Fibroblast of lung (primary cell): Measurements from ENCODE around the gene ENTHD1. TPM values are rescaled to one million over a fixed set of nuclear protein-coding genes. Genes with fewer than 3 reads are reported as not detected.
"Not testable (repeated sequence)": the region's sequence is repeated elsewhere in the genome, so short reads cannot be mapped to it uniquely, and the experiment has no call there.

ENCODE experiments used
- DNase-seq, 2 donors: peaks; one replicate each; pipeline versions ENCODE4 v3.0.0 to v3.0.0-alpha.2; 2010; ENCODE audit warnings: low read depth in 2 of 2
- H2AFZ ChIP-seq: 2 replicates; pipeline ENCODE4 v1.5.1; 2012; ENCODE audit warnings: low read length, control low read depth, inconsistent platforms
- H3K27ac ChIP-seq: 2 replicates; pipeline ENCODE4 v1.5.1; 2011; ENCODE audit warnings: low read length, control low read depth; ENCODE audit not compliant: insufficient read depth
- H3K27me3 ChIP-seq: 2 replicates; pipeline ENCODE4 v1.5.1; 2011; ENCODE audit warnings: mild to moderate bottlenecking, low read length; ENCODE audit not compliant: control insufficient read depth, insufficient read depth
- H3K36me3 ChIP-seq: 2 replicates; pipeline ENCODE4 v1.5.1; 2011; ENCODE audit warnings: low read length; ENCODE audit not compliant: control insufficient read depth, insufficient read depth
- H3K4me1 ChIP-seq: 2 replicates; pipeline ENCODE4 v1.5.1; 2011; ENCODE audit warnings: low read length; ENCODE audit not compliant: control insufficient read depth, insufficient read depth; ENCODE audit errors: extremely low read depth
- H3K4me2 ChIP-seq: 2 replicates; pipeline ENCODE4 v1.5.1; 2011; ENCODE audit warnings: low read length, control low read depth; ENCODE audit not compliant: insufficient read depth; ENCODE audit errors: extremely low read depth
- H3K4me3 ChIP-seq, 4 experiments: fragments of 200-600 bp in 1 of 4; sonication (generic) in 1 of 4; replicated peaks in 1 of 4; 2 replicates each; pipeline ENCODE4 v1.5.1; 2011 to 2016; ENCODE audit warnings: low read length in 4 of 4, low read depth in 3 of 4, mild to moderate bottlenecking in 3 of 4, control low read depth in 2 of 4, inconsistent platforms in 1 of 4, mixed read lengths in 1 of 4; ENCODE audit not compliant: insufficient read depth in 1 of 4; ENCODE audit errors: control extremely low read depth in 1 of 4
- H3K79me2 ChIP-seq: 2 replicates; pipeline ENCODE4 v1.5.1; 2012; ENCODE audit warnings: mild to moderate bottlenecking, low read length, inconsistent platforms; ENCODE audit not compliant: control insufficient read depth, insufficient read depth
- H3K9ac ChIP-seq: 2 replicates; pipeline ENCODE4 v1.5.1; 2011; ENCODE audit warnings: mild to moderate bottlenecking, low read length, control low read depth; ENCODE audit not compliant: insufficient read depth
- H3K9me3 ChIP-seq: 2 replicates; pipeline ENCODE4 v1.5.1; 2012; ENCODE audit warnings: low read depth, low read length; ENCODE audit not compliant: control insufficient read depth, insufficient read depth
- H4K20me1 ChIP-seq: 2 replicates; pipeline ENCODE4 v1.5.1; 2011; ENCODE audit warnings: low read length; ENCODE audit not compliant: control insufficient read depth, insufficient read depth; ENCODE audit errors: extremely low read depth
- EZH2 ChIP-seq: IDR thresholded peaks from 2 replicates; pipeline ENCODE4 v1.5.1; 2012; ENCODE audit warnings: low read length, control low read depth, mild to moderate bottlenecking; ENCODE audit errors: missing control alignments
- polyA plus RNA-seq, 2 donors: library from polyadenylated mRNA; depleted of rRNA in 1 of 2; stranded (reverse) in 1 of 2; unstranded in 1 of 2; fragments of >200 nt; gene quantifications; 2 replicates each; pipeline ENCODE4 v1.2.1, GENCODE V29; 2011 to 2012; ENCODE audit warnings: missing spikeins in 1 of 2
- total RNA-seq: library from RNA; depleted of rRNA; stranded (reverse); fragments of >200 nt; gene quantifications from 2 replicates; pipeline ENCODE4 v1.2.1, GENCODE V29; 2014
- TF ChIP-seq, protein P1 (sequence below), 2 donors: IDR thresholded peaks in 1 of 2; conservative IDR thresholded peaks in 1 of 2; 1 replicate in 1 of 2; 2 replicates in 1 of 2; pipeline ENCODE4 v1.5.1; 2011 to 2012; ENCODE audit warnings: low read length in 2 of 2, control low read depth in 1 of 2, inconsistent platforms in 1 of 2, low read depth in 1 of 2, mild to moderate bottlenecking in 1 of 2

Gene ENTHD1
- total and polyA plus RNA-seq, 2 donors (not counting 1 experiment from before 2014, with no cell fraction given) = not detected

DNA sequence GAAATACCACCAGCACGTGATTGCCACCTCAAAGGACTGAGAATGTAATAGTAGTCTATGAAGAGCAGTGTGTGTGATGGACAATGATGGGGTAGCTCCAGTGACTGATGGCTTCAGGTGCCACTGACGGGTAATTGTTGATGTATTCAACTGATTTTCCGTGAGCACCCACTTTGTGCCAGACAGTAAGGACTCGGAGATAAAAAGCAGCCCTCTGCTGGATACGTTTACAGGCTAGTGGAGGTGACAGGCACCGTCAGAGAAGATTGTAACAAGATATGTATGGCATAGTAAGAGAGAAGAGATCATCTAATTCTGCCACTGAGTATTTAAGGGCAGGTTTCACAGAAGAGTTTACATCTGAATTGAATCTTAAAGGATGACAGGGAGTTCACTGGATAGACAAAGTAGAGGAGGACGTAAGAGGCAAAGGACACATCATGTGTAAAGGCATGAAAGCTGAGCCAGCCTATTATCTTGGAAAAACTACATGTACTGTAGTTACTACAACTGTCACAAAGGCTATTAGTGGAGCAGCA, 1.1 kb upstream of the ENTHD1 start:
- no peak for DNase-seq
- Histone ChIP-seq H3K4me1 (no peaks in the 10 kb centered on the region), H3K9me3 (no peaks in the 10 kb centered on the region), H3K9ac (no peak overlapping the region), H3K79me2 (no peaks in the 10 kb centered on the region), H3K27me3 (peaks cover 6% of the 10 kb centered on the region), H3K36me3 (no peaks in the 10 kb centered on the region), H3K4me2 (no peak overlapping the region), H3K4me3 (no peak overlapping the region), H3K27ac (no peak overlapping the region), H4K20me1 (no peaks in the 10 kb centered on the region), H2AFZ (no peak overlapping the region)
- no peak for TF ChIP-seq EZH2
- TF ChIP-seq, protein P1, sequence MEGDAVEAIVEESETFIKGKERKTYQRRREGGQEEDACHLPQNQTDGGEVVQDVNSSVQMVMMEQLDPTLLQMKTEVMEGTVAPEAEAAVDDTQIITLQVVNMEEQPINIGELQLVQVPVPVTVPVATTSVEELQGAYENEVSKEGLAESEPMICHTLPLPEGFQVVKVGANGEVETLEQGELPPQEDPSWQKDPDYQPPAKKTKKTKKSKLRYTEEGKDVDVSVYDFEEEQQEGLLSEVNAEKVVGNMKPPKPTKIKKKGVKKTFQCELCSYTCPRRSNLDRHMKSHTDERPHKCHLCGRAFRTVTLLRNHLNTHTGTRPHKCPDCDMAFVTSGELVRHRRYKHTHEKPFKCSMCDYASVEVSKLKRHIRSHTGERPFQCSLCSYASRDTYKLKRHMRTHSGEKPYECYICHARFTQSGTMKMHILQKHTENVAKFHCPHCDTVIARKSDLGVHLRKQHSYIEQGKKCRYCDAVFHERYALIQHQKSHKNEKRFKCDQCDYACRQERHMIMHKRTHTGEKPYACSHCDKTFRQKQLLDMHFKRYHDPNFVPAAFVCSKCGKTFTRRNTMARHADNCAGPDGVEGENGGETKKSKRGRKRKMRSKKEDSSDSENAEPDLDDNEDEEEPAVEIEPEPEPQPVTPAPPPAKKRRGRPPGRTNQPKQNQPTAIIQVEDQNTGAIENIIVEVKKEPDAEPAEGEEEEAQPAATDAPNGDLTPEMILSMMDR (conservative IDR thresholded peaks at IDR 0.05 in 1 of 2, IDR thresholded peaks at IDR 0.05 in 1 of 2; ENCODE audit: low read depth in 1 of 2, low read length in 2 of 2) = no peak

DNA sequence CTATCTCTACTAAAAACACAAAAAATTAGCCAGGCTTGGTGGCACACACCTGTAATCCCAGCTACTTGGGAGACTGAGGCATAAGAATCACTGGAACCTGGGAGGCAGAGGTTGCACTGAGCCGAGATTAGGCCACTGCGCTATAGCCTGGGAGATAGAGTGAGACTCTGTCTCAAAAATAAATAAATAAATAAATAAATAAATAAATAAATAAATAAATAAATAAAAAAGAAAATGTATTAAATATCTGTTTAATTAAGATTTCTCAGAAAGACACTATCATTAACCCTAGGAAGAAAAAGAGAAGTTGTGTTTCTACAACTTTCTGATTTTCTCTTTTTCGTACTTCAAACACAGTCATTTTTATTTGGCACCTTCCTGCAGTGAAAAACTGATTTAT, 3.6 kb downstream of the ENTHD1 start:
- not testable (repeated sequence) for H3K9ac ChIP-seq, H3K4me2 ChIP-seq, DNase-seq, H3K36me3 ChIP-seq, H3K27ac ChIP-seq, H3K27me3 ChIP-seq, H3K79me2 ChIP-seq, H2AFZ ChIP-seq, H3K9me3 ChIP-seq, H3K4me1 ChIP-seq, H4K20me1 ChIP-seq, H3K4me3 ChIP-seq

DNA sequence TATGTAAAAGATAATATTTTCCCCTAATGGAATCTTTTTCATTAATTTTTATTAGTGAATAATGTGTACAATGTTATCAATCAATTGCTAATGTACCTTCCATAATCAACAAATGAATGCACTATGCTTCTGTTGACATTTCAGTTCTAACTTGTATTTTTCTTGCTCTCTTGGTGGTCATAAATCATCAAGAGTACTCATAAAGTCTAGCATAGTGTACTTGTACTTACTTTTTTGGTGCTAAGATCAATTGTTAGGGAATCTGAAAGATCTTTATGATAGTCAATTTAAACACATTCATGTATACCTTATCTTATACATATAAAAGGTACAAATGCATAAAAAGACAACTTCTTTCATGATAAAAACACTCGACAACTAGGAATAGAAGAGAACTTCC, 10.5 kb downstream of the ENTHD1 start:
- H3K4me3 ChIP-seq = no peak overlapping the region
- H3K4me1 ChIP-seq = no peaks in the 10 kb centered on the region
- no peaks in the 10 kb centered on the region for H3K9me3 ChIP-seq
- no peaks in the 10 kb centered on the region for H3K36me3 ChIP-seq
- H3K27me3 ChIP-seq = no peaks in the 10 kb centered on the region
- no peaks in the 10 kb centered on the region for H3K79me2 ChIP-seq
- no peak overlapping the region for H2AFZ ChIP-seq
- TF ChIP-seq, protein P1 (conservative IDR thresholded peaks at IDR 0.05 in 1 of 2, IDR thresholded peaks at IDR 0.05 in 1 of 2; ENCODE audit: low read depth in 1 of 2, low read length in 2 of 2) = no peak
- no peak overlapping the region for H3K27ac ChIP-seq
- no peak for DNase-seq
- H3K4me2 ChIP-seq = no peak overlapping the region
- H3K9ac ChIP-seq = no peak overlapping the region
- H4K20me1 ChIP-seq = no peaks in the 10 kb centered on the region
